Measurements from ENCODE around the gene SMTNL2.

The SMTNL2 gene

GRCh38 chr17:4560837-4561256, 23.5 kb upstream of the SMTNL2 start:
- H3K4me1 ChIP-seq (ENCODE audit: control insufficient read depth in 1 of 2, insufficient read depth in 2 of 2, low read length in 2 of 2), result peaks cover 33 to 45% of the 10 kb centered on the region in 2 donors
- H3K4me3 ChIP-seq (ENCODE audit: low read depth in 1 of 2, low read length in 2 of 2), result peak overlapping the region; percentile 72 to 79
- H3K27ac ChIP-seq (ENCODE audit: low read depth, low read length), result peak overlapping the region; percentile 72
- H3K36me3 ChIP-seq (ENCODE audit: control insufficient read depth in 1 of 2, insufficient read depth in 2 of 2, low read length in 2 of 2), result no peaks in the 10 kb centered on the region
- H3K27me3 ChIP-seq (ENCODE audit: control insufficient read depth in 1 of 2, insufficient read depth in 2 of 2, low read length in 2 of 2), result no peaks in the 10 kb centered on the region
- H3K9ac ChIP-seq (ENCODE audit: low read depth in 1 of 2, low read length in 2 of 2), result peak overlapping the region; percentile 84 to 85
- H3K9me3 ChIP-seq (ENCODE audit: control insufficient read depth in 1 of 2, low read length in 2 of 2), result no peaks in the 10 kb centered on the region

- Histone ChIP-seq H3K9me3 (ENCODE audit: control insufficient read depth in 1 of 2, low read length in 2 of 2) (no peaks in the 10 kb centered on the region), H3K36me3 (ENCODE audit: control insufficient read depth in 1 of 2, insufficient read depth in 2 of 2, low read length in 2 of 2) (no peaks in the 10 kb centered on the region), H3K4me3 (ENCODE audit: low read depth in 1 of 2, low read length in 2 of 2) (peak overlapping the region in 1 of 2 donors; percentile 9), H3K27me3 (ENCODE audit: control insufficient read depth in 1 of 2, insufficient read depth in 2 of 2, low read length in 2 of 2) (no peaks in the 10 kb centered on the region), H3K4me1 (ENCODE audit: control insufficient read depth in 1 of 2, insufficient read depth in 2 of 2, low read length in 2 of 2) (peaks cover 30 to 42% of the 10 kb centered on the region in 2 donors), H3K27ac (ENCODE audit: low read depth, low read length) (no peak overlapping the region), H3K9ac (ENCODE audit: low read depth in 1 of 2, low read length in 2 of 2) (peak overlapping the region in 1 of 2 donors; percentile 33)
Observed at GRCh38 chr17:4562015-4562969, 22.0 kb upstream of the SMTNL2 start.

- Histone ChIP-seq H3K27me3 (ENCODE audit: control insufficient read depth in 1 of 2, insufficient read depth in 2 of 2, low read length in 2 of 2) (no peaks in the 10 kb centered on the region), H3K9me3 (ENCODE audit: control insufficient read depth in 1 of 2, low read length in 2 of 2) (no peaks in the 10 kb centered on the region), H3K36me3 (ENCODE audit: control insufficient read depth in 1 of 2, insufficient read depth in 2 of 2, low read length in 2 of 2) (no peaks in the 10 kb centered on the region), H3K27ac (ENCODE audit: low read depth, low read length) (no peak overlapping the region), H3K4me1 (ENCODE audit: control insufficient read depth in 1 of 2, insufficient read depth in 2 of 2, low read length in 2 of 2) (peaks cover 30 to 33% of the 10 kb centered on the region in 2 donors), H3K4me3 (ENCODE audit: low read depth in 1 of 2, low read length in 2 of 2) (no peak overlapping the region), H3K9ac (ENCODE audit: low read depth in 1 of 2, low read length in 2 of 2) (no peak overlapping the region)
Observed at GRCh38 chr17:4565209-4566141, 18.9 kb upstream of the SMTNL2 start.

GRCh38 chr17:4566785-4567184, 17.5 kb upstream of the SMTNL2 start:
- H3K9ac ChIP-seq (ENCODE audit: low read depth in 1 of 2, low read length in 2 of 2), result no peak overlapping the region
- H3K36me3 ChIP-seq (ENCODE audit: control insufficient read depth in 1 of 2, insufficient read depth in 2 of 2, low read length in 2 of 2), result no peaks in the 10 kb centered on the region
- H3K4me1 ChIP-seq (ENCODE audit: control insufficient read depth in 1 of 2, insufficient read depth in 2 of 2, low read length in 2 of 2), result peaks cover 17 to 21% of the 10 kb centered on the region in 2 donors
- H3K27ac ChIP-seq (ENCODE audit: low read depth, low read length), result no peak overlapping the region
- H3K4me3 ChIP-seq (ENCODE audit: low read depth in 1 of 2, low read length in 2 of 2), result no peak overlapping the region
- H3K27me3 ChIP-seq (ENCODE audit: control insufficient read depth in 1 of 2, insufficient read depth in 2 of 2, low read length in 2 of 2), result no peaks in the 10 kb centered on the region
- no peaks in the 10 kb centered on the region for H3K9me3 ChIP-seq (ENCODE audit: control insufficient read depth in 1 of 2, low read length in 2 of 2)

DNA sequence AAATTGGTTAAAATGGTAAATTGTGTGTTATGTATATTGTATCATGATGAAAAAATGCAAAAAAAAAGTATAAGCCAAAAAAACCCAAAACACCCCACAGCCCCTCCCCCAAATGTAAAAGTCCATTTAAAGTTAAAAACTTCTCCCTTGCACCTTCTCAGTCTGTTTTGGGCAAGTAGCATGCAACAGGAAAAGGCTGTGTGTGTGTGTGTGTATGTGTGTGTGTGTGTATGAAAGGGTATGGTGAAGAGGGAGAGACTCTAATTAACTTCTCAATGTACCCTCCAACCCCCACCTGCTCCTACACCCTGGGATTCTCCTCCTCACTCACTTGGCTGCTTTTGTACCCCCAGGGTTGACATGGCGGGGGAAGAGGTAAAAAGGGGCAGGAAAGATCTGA, 14.7 kb upstream of the SMTNL2 start:
- Histone ChIP-seq H3K9me3 (ENCODE audit: control insufficient read depth in 1 of 2, low read length in 2 of 2) (no peaks in the 10 kb centered on the region), H3K4me3 (ENCODE audit: low read depth in 1 of 2, low read length in 2 of 2) (no peak overlapping the region), H3K9ac (ENCODE audit: low read depth in 1 of 2, low read length in 2 of 2) (no peak overlapping the region), H3K36me3 (ENCODE audit: control insufficient read depth in 1 of 2, insufficient read depth in 2 of 2, low read length in 2 of 2) (no peaks in the 10 kb centered on the region), H3K27ac (ENCODE audit: low read depth, low read length) (no peak overlapping the region), H3K4me1 (ENCODE audit: control insufficient read depth in 1 of 2, insufficient read depth in 2 of 2, low read length in 2 of 2) (peaks cover 4 to 10% of the 10 kb centered on the region in 2 donors), H3K27me3 (ENCODE audit: control insufficient read depth in 1 of 2, insufficient read depth in 2 of 2, low read length in 2 of 2) (no peaks in the 10 kb centered on the region)

DNA sequence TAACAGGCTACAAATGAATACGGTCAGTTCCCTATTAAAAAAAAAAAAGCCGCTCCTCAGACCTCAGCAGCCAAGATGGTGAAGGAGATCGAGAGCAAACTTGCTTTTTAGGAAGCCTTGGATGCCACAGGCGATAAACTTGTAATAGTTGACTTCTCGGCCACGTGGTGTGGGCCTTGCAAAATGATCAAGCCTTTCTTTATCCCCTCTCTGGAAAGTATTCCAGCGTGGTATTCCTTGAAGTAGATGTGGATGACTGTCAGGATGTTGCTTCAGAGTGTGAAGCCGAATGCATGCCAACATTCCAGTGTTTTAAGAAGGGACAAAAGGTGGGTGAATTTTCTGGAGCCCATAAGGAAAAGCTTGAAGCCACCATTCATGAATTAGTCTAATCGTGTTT, 12.2 kb upstream of the SMTNL2 start:
- Histone ChIP-seq H3K36me3 (ENCODE audit: control insufficient read depth in 1 of 2, insufficient read depth in 2 of 2, low read length in 2 of 2) (no peaks in the 10 kb centered on the region), H3K4me1 (ENCODE audit: control insufficient read depth in 1 of 2, insufficient read depth in 2 of 2, low read length in 2 of 2) (no peaks in the 10 kb centered on the region), H3K9ac (ENCODE audit: low read depth in 1 of 2, low read length in 2 of 2) (no peak overlapping the region), H3K27me3 (ENCODE audit: control insufficient read depth in 1 of 2, insufficient read depth in 2 of 2, low read length in 2 of 2) (no peaks in the 10 kb centered on the region), H3K4me3 (ENCODE audit: low read depth in 1 of 2, low read length in 2 of 2) (no peak overlapping the region), H3K27ac (ENCODE audit: low read depth, low read length) (no peak overlapping the region), H3K9me3 (ENCODE audit: control insufficient read depth in 1 of 2, low read length in 2 of 2) (no peaks in the 10 kb centered on the region)

DNA sequence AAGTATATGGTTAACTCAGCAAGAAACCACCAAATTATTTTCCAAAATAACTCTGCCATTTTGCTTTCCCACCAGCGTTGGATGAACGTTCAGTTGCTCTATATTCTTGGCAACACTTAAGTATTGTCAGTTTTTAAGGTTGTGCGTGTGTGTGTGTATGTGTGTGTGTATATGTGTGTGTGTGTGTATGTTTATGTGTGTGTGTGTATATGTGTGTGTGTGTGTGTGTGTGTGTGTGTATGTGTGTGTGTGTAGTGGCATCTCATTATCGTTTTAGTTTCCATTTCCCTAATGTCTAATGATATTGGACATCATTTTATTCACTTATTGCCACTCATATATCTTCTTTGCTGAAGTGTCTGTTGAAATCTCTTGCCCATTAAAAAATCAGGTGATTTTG, 11.2 kb upstream of the SMTNL2 start:
- H3K9me3 ChIP-seq (ENCODE audit: control insufficient read depth in 1 of 2, low read length in 2 of 2), result no peaks in the 10 kb centered on the region
- H3K27ac ChIP-seq (ENCODE audit: low read depth, low read length), result no peak overlapping the region

GRCh38 chr17:4573669-4574068, 10.7 kb upstream of the SMTNL2 start:
- H3K27ac ChIP-seq (ENCODE audit: low read depth, low read length), result no peak overlapping the region
- no peak overlapping the region for H3K4me3 ChIP-seq (ENCODE audit: low read depth in 1 of 2, low read length in 2 of 2)
- H3K9me3 ChIP-seq (ENCODE audit: control insufficient read depth in 1 of 2, low read length in 2 of 2), result no peaks in the 10 kb centered on the region
- H3K4me1 ChIP-seq (ENCODE audit: control insufficient read depth in 1 of 2, insufficient read depth in 2 of 2, low read length in 2 of 2), result no peaks in the 10 kb centered on the region
- no peak overlapping the region for H3K9ac ChIP-seq (ENCODE audit: low read depth in 1 of 2, low read length in 2 of 2)
- no peaks in the 10 kb centered on the region for H3K27me3 ChIP-seq (ENCODE audit: control insufficient read depth in 1 of 2, insufficient read depth in 2 of 2, low read length in 2 of 2)
- no peaks in the 10 kb centered on the region for H3K36me3 ChIP-seq (ENCODE audit: control insufficient read depth in 1 of 2, insufficient read depth in 2 of 2, low read length in 2 of 2)

More for the DNA sequence above, 11.2 kb upstream of the SMTNL2 start:
- Histone ChIP-seq H3K4me3 (ENCODE audit: low read depth in 1 of 2, low read length in 2 of 2) (no peak overlapping the region), H3K4me1 (ENCODE audit: control insufficient read depth in 1 of 2, insufficient read depth in 2 of 2, low read length in 2 of 2) (no peaks in the 10 kb centered on the region), H3K27me3 (ENCODE audit: control insufficient read depth in 1 of 2, insufficient read depth in 2 of 2, low read length in 2 of 2) (no peaks in the 10 kb centered on the region), H3K9ac (ENCODE audit: low read depth in 1 of 2, low read length in 2 of 2) (no peak overlapping the region), H3K36me3 (ENCODE audit: control insufficient read depth in 1 of 2, insufficient read depth in 2 of 2, low read length in 2 of 2) (no peaks in the 10 kb centered on the region)

GRCh38 chr17:4574448-4575045, 9.8 kb upstream of the SMTNL2 start:
- Histone ChIP-seq H3K36me3 (ENCODE audit: control insufficient read depth in 1 of 2, insufficient read depth in 2 of 2, low read length in 2 of 2) (no peaks in the 10 kb centered on the region), H3K4me1 (ENCODE audit: control insufficient read depth in 1 of 2, insufficient read depth in 2 of 2, low read length in 2 of 2) (no peaks in the 10 kb centered on the region), H3K9me3 (ENCODE audit: control insufficient read depth in 1 of 2, low read length in 2 of 2) (no peaks in the 10 kb centered on the region), H3K27ac (ENCODE audit: low read depth, low read length) (peak overlapping the region; percentile 10), H3K4me3 (ENCODE audit: low read depth in 1 of 2, low read length in 2 of 2) (no peak overlapping the region), H3K27me3 (ENCODE audit: control insufficient read depth in 1 of 2, insufficient read depth in 2 of 2, low read length in 2 of 2) (no peaks in the 10 kb centered on the region), H3K9ac (ENCODE audit: low read depth in 1 of 2, low read length in 2 of 2) (no peak overlapping the region)
